Sigmoid colon (tissue), 7 donors: ENCODE data around the gene CEND1. TPM values are rescaled to one million over a fixed set of nuclear protein-coding genes. Genes with fewer than 3 reads are reported as not detected.

Experiments used
- DNase-seq: peaks from one replicate; pipeline ENCODE4 v3.0.0-alpha.2; 2019
- H3K27ac ChIP-seq, 4 donors: fragments of 200-600 bp; sonication (generic); one replicate each; pipeline ENCODE4 v1.5.1; 2016 to 2019; ENCODE audit warnings: mild to moderate bottlenecking in 1 of 4
- H3K27me3 ChIP-seq, 3 donors: fragments of 200-600 bp; sonication (generic); one replicate each; pipeline ENCODE4 v1.5.1; 2019; ENCODE audit warnings: mild to moderate bottlenecking in 1 of 3
- H3K36me3 ChIP-seq, 4 donors: fragments of 200-600 bp; sonication (generic); one replicate each; pipeline ENCODE4 v1.5.1; 2016 to 2019
- H3K4me1 ChIP-seq, 4 donors: fragments of 200-600 bp; sonication (generic); one replicate each; pipeline ENCODE4 v1.5.1; 2017 to 2019
- H3K4me3 ChIP-seq, 4 donors: fragments of 200-600 bp; sonication (generic); one replicate each; pipeline ENCODE4 v1.5.1; 2017 to 2019; ENCODE audit warnings: mild to moderate bottlenecking in 2 of 4, moderate library complexity in 1 of 4
- H3K9me3 ChIP-seq, 4 donors: fragments of 200-600 bp in 3 of 4; sonication (generic) in 3 of 4; one replicate each; pipeline versions ENCODE4 v1.5.1 to v1.6.1; 2013 to 2019
- EP300 ChIP-seq, 4 donors: sonication (generic); formaldehyde crosslinking; IDR thresholded peaks; one replicate each; pipeline ENCODE4 v1.6.1; 2017; ENCODE audit warnings: antibody characterized with exemption in 4 of 4
- POLR2A ChIP-seq, 2 donors: fragments of 450-650 bp; IDR thresholded peaks; one replicate each; pipeline ENCODE4 v1.6.1; 2016; ENCODE audit warnings: antibody characterized with exemption in 2 of 2, mild to moderate bottlenecking in 2 of 2, moderate library complexity in 2 of 2
- POLR2AphosphoS5 ChIP-seq, 4 donors: sonication (generic); formaldehyde crosslinking; IDR thresholded peaks; one replicate each; pipeline ENCODE4 v1.6.1; 2017; ENCODE audit warnings: antibody characterized with exemption in 4 of 4
- WGBS, 2 donors: extraction: QIAGEN DNeasy Blood & Tissue Kit; methylation state at CpG; one replicate each; pipeline ENCODE4 v1.1.7; 2013; 5-methylcytosine and 5-hydroxymethylcytosine counted together
- intact Hi-C: fragments of 100-400 bp; cut with DNase I; formaldehyde crosslinking; loops from one replicate; pipeline ENCODE4 v1.15.1; 2023
- polyA plus RNA-seq, 3 donors: library from polyadenylated mRNA; stranded (reverse); fragments of 200-250 nt; gene quantifications; one replicate each; pipeline ENCODE4 v1.2.3, GENCODE V29; 2013
- total RNA-seq, 4 donors: library from RNA; depleted of rRNA; stranded (reverse); fragments of >200 nt; gene quantifications; one replicate each; pipeline ENCODE4 v1.1.0, GENCODE V29; 2016
- TF ChIP-seq, protein P1 (sequence below), 4 experiments: fragments of 450-650 bp in 3 of 4; fragments of 200-600 bp in 1 of 4; IDR thresholded peaks; one replicate each; pipeline ENCODE4 v1.5.1; 2016 to 2019; ENCODE audit warnings: antibody characterized with exemption in 4 of 4, mild to moderate bottlenecking in 3 of 4, moderate library complexity in 2 of 4
- donor health status: healthy with polysubstance abuse.
- donor health status: Bipolar disorder and iron deficiency.
- donor health status: healthy.

Gene CEND1
- total and polyA plus RNA-seq, 7 donors = 1.8 to 3.6 (median 2.2) TPM; not detected in 2

DNA sequence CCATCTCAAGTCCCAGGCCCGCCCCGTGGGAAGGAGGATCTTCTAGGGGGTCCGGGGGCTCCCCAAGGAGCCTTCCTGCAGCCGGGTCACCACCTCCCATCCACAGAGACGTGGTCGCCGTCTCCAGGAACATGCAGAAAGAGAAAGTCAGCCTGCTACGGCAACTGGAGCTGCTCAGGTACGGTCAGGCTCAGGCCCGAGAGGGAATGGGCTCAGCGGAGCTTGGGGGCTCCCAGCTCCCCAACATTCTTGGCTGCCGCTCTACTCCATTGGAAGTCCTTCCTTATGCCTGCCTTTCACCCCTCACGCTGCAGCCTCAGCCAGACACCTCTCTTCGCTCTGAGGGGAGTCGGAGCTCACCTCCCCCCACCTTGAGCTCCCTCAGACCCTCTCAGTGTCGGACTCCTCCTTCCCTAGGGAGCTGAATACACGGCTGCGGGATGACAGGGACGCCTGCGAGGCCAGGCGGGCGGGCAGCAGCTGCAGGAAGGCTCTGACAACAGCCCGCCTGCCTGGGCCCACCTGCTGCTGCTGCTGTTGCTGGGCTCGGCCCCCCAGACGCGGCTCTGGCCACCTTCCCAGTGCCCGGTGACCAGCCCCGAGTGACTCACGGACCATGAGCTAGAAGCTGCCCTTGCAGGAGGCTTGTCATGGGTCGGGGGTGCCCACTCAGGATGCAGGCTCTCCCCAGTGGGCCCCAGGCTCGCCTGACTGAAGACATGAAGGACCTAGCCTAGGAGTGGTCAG is 41.4 kb upstream of the CEND1 start:
- H3K27me3 ChIP-seq = peaks cover 38 to 62% (median 56%) of the 10 kb centered on the region in 3 donors
- peak overlapping the region in 1 of 4 donors; percentile 48 for H3K4me3 ChIP-seq
- intact Hi-C loops = no loop called here

DNA sequence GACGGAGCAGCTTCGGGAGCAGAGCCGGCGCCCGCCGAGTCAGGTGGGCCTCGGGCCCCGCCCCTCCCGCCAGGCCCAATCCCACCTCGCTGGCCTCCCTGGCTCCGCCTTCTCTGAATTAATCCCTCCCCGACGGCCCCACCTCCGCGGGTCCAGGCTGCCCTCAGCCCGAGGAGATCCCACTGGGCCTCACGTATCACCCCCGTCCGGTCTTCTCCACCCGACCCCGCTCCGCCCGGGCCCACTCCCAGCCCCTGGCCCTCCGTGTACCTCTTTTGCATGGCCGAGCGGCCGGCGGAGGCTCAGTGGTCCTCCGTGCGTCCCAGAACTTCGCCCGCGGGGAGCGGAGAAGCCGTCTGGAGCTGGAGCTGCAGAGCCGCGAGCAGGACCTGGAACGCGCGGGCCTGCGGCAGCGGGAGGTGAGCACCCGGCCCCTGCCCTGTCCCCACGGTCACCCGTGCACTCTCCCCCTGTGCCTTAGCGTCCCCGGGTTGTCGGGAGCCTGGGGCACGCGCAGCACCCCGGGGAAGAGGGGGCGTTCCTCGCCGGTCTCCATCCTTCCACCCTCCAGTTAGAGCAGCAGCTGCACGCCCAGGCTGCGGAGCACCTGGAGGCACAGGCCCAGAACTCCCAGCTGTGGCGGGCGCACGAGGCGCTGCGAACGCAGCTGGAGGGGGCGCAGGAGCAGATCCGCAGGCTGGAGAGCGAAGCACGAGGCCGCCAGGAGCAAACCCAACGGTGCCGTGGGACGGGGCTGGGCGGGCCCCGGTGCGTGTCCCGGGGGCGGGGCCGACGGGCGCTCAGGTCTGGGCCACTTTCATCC is 40.6 kb upstream of the CEND1 start:
- intact Hi-C loops = no loop called here
- Histone ChIP-seq H3K27ac (peak overlapping the region in 2 of 4 donors; percentile 37 to 71), H3K4me1 (peaks cover 0 to 83% (median 69%) of the 10 kb centered on the region in 4 donors), H3K4me3 (peak overlapping the region in 2 of 4 donors; percentile 36 to 48), H3K9me3 (no peaks in the 10 kb centered on the region), H3K36me3 (peaks cover 2 to 4% (median 2%) of the 10 kb centered on the region in 4 donors), H3K27me3 (peaks cover 43 to 70% (median 64%) of the 10 kb centered on the region in 3 donors)
- no peak for DNase-seq
- 3 to 25% methylated on average over 78 of the region's 78 CpGs for WGBS, 2 donors
- no peak for TF ChIP-seq POLR2A (IDR thresholded peaks at IDR 0.05)
- peak in 1 of 4 donors; percentile 54 for TF ChIP-seq POLR2AphosphoS5 (IDR thresholded peaks at IDR 0.05)
- TF ChIP-seq, protein P1, sequence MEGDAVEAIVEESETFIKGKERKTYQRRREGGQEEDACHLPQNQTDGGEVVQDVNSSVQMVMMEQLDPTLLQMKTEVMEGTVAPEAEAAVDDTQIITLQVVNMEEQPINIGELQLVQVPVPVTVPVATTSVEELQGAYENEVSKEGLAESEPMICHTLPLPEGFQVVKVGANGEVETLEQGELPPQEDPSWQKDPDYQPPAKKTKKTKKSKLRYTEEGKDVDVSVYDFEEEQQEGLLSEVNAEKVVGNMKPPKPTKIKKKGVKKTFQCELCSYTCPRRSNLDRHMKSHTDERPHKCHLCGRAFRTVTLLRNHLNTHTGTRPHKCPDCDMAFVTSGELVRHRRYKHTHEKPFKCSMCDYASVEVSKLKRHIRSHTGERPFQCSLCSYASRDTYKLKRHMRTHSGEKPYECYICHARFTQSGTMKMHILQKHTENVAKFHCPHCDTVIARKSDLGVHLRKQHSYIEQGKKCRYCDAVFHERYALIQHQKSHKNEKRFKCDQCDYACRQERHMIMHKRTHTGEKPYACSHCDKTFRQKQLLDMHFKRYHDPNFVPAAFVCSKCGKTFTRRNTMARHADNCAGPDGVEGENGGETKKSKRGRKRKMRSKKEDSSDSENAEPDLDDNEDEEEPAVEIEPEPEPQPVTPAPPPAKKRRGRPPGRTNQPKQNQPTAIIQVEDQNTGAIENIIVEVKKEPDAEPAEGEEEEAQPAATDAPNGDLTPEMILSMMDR (IDR thresholded peaks at IDR 0.05) = no peak
- no peak for TF ChIP-seq EP300 (IDR thresholded peaks at IDR 0.05)

More for the DNA sequence above, 41.4 kb upstream of the CEND1 start:
- TF ChIP-seq POLR2A (IDR thresholded peaks at IDR 0.05) (no peak), POLR2AphosphoS5 (IDR thresholded peaks at IDR 0.05) (no peak), EP300 (IDR thresholded peaks at IDR 0.05) (no peak)
- TF ChIP-seq, protein P1 (IDR thresholded peaks at IDR 0.05) = no peak
- WGBS, 2 donors = 62 to 70% methylated on average over 31 of the region's 31 CpGs
- DNase-seq = no peak
- Histone ChIP-seq H3K9me3 (no peaks in the 10 kb centered on the region), H3K27ac (no peak overlapping the region), H3K36me3 (peaks cover 0 to 6% (median 5%) of the 10 kb centered on the region in 4 donors), H3K4me1 (peaks cover 0 to 86% (median 71%) of the 10 kb centered on the region in 4 donors)

DNA sequence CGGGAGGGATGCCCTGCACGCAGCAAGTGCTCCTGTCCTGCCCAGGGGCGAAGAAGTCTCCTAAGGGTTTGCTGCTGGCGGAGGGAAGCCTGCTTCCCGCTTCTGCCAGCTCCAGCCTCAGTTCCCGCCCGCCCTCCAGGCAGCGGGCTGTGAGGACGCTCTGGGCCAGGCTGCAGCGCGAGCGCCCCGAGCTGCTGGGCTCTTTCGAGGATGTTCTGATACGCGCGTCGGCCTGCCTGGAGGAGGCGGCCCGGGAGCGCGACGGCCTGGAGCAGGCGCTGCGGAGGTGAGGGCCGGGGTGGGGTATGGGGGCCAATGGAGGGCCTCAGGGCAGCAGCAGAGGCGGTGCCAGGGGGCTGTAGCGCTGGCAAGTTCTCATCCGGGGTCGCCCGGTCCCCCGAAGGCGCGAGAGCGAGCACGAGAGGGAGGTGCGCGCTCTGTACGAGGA is 40.0 kb upstream of the CEND1 start:
- Histone ChIP-seq H3K27ac (peak overlapping the region; percentile 2 to 71 (median 24)), H3K4me1 (peaks cover 0 to 78% (median 63%) of the 10 kb centered on the region in 4 donors), H3K27me3 (peaks cover 44 to 76% (median 71%) of the 10 kb centered on the region in 3 donors), H3K4me3 (peak overlapping the region in 3 of 4 donors; percentile 28 to 48 (median 36)), H3K36me3 (peaks cover 8 to 11% (median 9%) of the 10 kb centered on the region in 4 donors), H3K9me3 (no peaks in the 10 kb centered on the region)
- TF ChIP-seq POLR2AphosphoS5 (IDR thresholded peaks at IDR 0.05) (peak in 1 of 4 donors; percentile 11), EP300 (IDR thresholded peaks at IDR 0.05) (no peak)
- intact Hi-C loops = no loop called here
- DNase-seq = no peak
- WGBS, 2 donors = 9 to 21% methylated on average over 39 of the region's 39 CpGs

DNA sequence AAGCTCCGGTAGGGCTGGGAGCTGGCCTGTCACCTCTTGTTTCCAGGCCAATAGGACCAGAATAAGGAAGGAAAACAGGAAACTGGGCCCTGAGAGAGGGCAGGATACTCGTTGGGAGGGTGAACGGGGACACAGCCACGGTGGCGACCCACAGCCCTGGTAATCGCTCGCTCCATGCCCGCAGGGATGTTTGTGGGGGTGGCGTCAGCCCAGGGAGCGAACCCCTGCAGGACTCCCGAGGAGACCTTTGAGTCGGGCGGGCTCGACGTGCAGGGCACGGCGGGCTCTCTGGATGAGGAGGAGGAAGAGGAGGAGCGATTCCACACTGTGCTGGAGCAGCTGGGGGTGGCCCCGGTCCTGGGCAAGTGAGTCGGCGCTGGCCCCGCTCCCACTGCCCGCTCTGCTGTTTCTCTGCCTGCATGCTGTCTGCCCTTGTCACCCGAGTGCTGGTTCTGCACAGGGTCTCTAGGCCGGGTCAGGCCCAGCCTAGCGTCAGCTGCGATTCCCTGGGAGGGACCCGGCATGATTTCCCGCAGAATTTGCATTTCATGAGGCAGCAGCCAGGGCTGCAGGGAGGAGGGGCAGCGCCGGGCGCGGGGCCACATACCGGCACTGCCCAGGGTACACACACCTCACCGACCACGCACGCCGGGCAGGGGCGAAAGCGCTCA is 39.4 kb upstream of the CEND1 start:
- H3K36me3 ChIP-seq = peaks cover 14 to 16% (median 14%) of the 10 kb centered on the region in 4 donors
- intact Hi-C loops = no loop called here
- TF ChIP-seq, protein P1 (IDR thresholded peaks at IDR 0.05) = no peak
- peak in 2 of 4 donors; percentile 11 to 16 for TF ChIP-seq POLR2AphosphoS5 (IDR thresholded peaks at IDR 0.05)
- no peak for TF ChIP-seq POLR2A (IDR thresholded peaks at IDR 0.05)
- TF ChIP-seq EP300 (IDR thresholded peaks at IDR 0.05) = no peak
- H3K4me1 ChIP-seq = peaks cover 0 to 72% (median 57%) of the 10 kb centered on the region in 4 donors
- H3K9me3 ChIP-seq = no peaks in the 10 kb centered on the region
- peak overlapping the region; percentile 2 to 71 (median 24) for H3K27ac ChIP-seq
- H3K4me3 ChIP-seq = peak overlapping the region in 3 of 4 donors; percentile 28 to 48 (median 36)
- WGBS, 2 donors = 28 to 43% methylated on average over 40 of the region's 40 CpGs
- no peak for DNase-seq
- H3K27me3 ChIP-seq = peaks cover 44 to 82% (median 76%) of the 10 kb centered on the region in 3 donors
